GM21526 (cell line): ENCODE results near the gene PFDN2.

Experiments used
- ATAC-seq: cut with Tn5 transposase; IDR thresholded peaks from one replicate; pipeline ENCODE4 v1.9.1; 2021; ENCODE audit warnings: moderate library complexity; ENCODE audit not compliant: unreplicated experiment, low FRiP score

Gene PFDN2

DNA sequence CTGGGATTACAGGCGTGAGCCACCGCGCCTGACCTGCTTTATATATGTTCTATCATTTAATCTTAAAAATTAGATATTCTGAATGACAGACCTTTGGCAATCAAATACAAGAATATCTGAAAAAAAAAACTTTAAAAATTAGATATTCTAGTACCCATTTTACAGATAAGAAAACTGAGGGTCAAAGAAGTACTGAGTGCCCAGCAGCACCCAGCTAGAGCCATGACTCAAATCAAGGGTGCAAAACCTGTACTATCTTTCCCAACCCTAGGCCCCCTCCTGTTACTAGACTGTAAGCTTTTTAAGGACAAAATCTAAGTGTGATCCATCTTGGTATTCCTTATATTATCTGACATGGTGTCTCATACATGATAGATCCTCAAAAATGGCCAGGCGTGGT is 56.4 kb downstream of the PFDN2 start:
- no peak for ATAC-seq

DNA sequence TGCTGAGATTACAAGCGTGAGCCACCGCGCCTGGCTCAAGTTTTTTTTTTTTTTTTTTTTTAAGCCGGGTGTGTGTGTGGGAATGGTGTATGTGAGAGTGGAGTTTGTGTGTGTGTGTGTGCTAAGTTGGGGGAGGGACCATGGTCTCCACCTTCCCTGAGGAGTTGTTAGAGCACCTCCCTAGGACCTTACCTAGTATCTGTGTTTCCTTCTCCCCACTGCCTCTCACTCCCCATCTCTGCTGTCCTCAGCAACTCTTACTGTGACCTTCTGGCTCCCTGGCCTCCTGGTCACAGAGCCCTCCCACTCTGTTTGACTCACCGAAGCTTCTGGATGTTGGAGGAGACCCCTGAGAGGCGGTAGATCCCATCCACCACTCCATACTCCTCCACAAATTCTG is 58.5 kb downstream of the PFDN2 start:
- no peak for ATAC-seq

DNA sequence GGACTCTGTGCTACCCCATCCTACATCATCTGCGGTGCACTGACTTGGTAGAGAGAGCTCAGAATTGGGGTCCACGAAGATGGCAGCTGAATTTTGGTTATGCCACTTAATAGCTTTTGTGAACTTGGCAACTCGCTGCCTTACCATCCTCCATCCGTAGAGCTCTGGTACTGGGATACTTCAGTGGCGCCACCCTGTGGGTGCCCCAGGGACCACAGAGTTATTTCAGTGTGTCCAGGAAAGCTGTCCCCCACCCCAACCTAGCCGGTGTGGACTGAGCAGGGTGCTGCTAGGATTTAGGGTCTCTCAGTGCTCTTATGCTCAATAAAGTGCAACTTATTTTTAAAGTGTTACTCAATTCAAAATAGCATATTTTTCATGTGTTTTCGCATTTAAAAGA is 63.0 kb downstream of the PFDN2 start:
- ATAC-seq, result no peak

DNA sequence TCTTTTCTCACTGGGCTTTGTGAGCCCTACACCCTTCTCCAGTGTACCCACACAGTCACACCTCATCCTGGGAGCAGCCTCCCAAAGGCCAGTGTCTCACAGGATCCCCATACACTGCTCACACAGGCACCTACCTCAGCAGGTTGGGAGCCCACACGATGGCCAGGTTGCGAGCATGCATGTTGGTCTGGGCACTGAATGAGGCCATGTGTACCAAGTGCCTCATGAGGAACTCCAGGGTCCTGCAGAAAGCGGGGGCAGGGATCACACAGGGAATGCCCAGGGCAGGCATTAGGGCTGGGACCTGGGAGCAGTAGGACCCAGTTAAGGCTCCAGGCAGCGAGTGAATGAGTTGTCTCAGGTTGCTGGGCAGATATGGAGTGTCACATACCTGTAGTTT is 63.6 kb downstream of the PFDN2 start:
- ATAC-seq, result no peak

DNA sequence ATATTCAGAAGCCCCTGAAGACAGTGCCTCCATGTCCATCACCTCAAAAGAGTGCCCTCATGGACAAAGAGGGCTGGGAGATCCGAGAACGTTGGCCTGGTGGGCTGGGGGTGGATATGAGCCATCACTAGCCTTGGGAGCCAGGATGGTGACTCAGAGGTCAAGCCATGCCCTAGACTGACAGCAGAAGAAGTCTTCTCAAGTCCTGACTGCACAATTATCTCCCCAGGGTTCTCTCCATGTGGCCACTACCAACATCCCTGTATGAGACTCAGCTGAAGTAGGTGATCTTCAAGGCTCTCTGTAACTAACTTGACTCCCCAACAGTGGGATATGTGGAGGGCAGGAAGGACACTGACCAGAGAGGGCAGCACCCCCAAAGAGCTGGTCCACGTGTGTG is 64.9 kb downstream of the PFDN2 start:
- ATAC-seq, result no peak

DNA sequence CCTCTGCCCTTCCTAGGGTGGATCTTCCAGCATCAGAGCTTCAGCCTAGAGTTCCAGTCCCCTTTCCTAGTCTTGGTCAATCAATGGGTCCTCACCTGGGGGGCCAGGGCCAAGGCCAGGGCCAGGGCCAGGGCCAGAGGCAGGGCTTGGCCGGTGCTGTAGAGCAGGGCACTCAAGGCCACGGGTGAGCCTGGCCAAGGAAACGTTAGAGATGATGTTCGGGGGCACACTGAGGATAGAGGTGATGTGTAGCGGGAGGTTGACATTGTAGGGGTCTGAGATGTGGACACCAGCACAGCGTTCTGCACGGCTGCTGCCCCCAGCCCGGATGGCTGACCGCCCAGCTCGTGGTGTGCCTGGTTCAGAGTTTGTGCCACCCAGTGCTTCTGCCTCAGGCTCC is 66.6 kb downstream of the PFDN2 start:
- no peak for ATAC-seq
